ENCODE results near the gene SORCS2. TPM values are rescaled to one million over a fixed set of nuclear protein-coding genes. Genes with fewer than 3 reads are reported as not detected.

SORCS2 gene
- total and polyA plus RNA-seq, 12 donors: 0.25 to 5.4 (median 2.2) TPM

- Histone ChIP-seq H3K27ac (no peak overlapping the region), H3K9me3 (peaks cover 0 to 12% (median 0%) of the 10 kb centered on the region in 11 donors), H3K36me3 (no peaks in the 10 kb centered on the region), H3K27me3 (no peaks in the 10 kb centered on the region), H3K4me1 (peaks cover 0 to 7% (median 0%) of the 10 kb centered on the region in 9 donors), H3K4me3 (no peak overlapping the region)
- ATAC-seq (peak in 3 of 8 donors; percentile 30 to 44 (median 38)), DNase-seq (no peak)
- TF ChIP-seq CTCF (IDR thresholded peaks at IDR 0.05): no peak
- intact Hi-C loops (cut with DNase I): no loop called here
- 68 to 77% methylated on average over 26 of the region's 26 CpGs for WGBS, 2 donors
Observed at GRCh38 chr4:7217474-7218321, 25.4 kb downstream of the SORCS2 start.

GRCh38 chr4:7218686-7219085 lies 26.3 kb downstream of the SORCS2 start:
- H3K4me1 ChIP-seq: peaks cover 0 to 7% (median 0%) of the 10 kb centered on the region in 9 donors
- H3K4me3 ChIP-seq: no peak overlapping the region
- ATAC-seq (no peak), DNase-seq (no peak)
- no peaks in the 10 kb centered on the region for H3K27me3 ChIP-seq
- peaks cover 0 to 11% (median 0%) of the 10 kb centered on the region in 11 donors for H3K9me3 ChIP-seq
- intact Hi-C loops (cut with DNase I): no loop called here
- no peaks in the 10 kb centered on the region for H3K36me3 ChIP-seq
- no peak overlapping the region for H3K27ac ChIP-seq
- TF ChIP-seq CTCF (IDR thresholded peaks at IDR 0.05): no peak
- WGBS, 2 donors: 74 to 95% methylated on average over 7 of the region's 7 CpGs

GRCh38 chr4:7222521-7222920 lies 30.2 kb downstream of the SORCS2 start:
- Histone ChIP-seq H3K9me3 (no peaks in the 10 kb centered on the region), H3K36me3 (no peaks in the 10 kb centered on the region), H3K27ac (no peak overlapping the region), H3K4me3 (no peak overlapping the region), H3K27me3 (no peaks in the 10 kb centered on the region), H3K4me1 (peaks cover 0 to 7% (median 0%) of the 10 kb centered on the region in 9 donors)
- WGBS, 2 donors: 58 to 77% methylated on average over 9 of the region's 9 CpGs
- ATAC-seq (peak in 5 of 8 donors; percentile 17 to 67 (median 36)), DNase-seq (no peak)
- no peak for TF ChIP-seq CTCF (IDR thresholded peaks at IDR 0.05)
- intact Hi-C loops (cut with DNase I): no loop called here

GRCh38 chr4:7223541-7223940 lies 31.2 kb downstream of the SORCS2 start:
- Histone ChIP-seq H3K4me1 (no peaks in the 10 kb centered on the region), H3K27ac (no peak overlapping the region), H3K27me3 (no peaks in the 10 kb centered on the region), H3K36me3 (no peaks in the 10 kb centered on the region), H3K4me3 (no peak overlapping the region), H3K9me3 (no peaks in the 10 kb centered on the region)
- no peak for ATAC-seq
- WGBS, 2 donors: 69 to 80% methylated on average over 5 of the region's 5 CpGs
- TF ChIP-seq CTCF (IDR thresholded peaks at IDR 0.05): no peak
- intact Hi-C loops (cut with DNase I): no loop called here
- no peak for DNase-seq
